Heart left ventricle (tissue), 13 donors: ENCODE data around the gene PTPRN2.

Experiments used
- POLR2A ChIP-seq, 2 donors: fragments of 450-650 bp; IDR thresholded peaks; one replicate each; pipeline ENCODE4 v1.6.1; 2017; ENCODE audit warnings: antibody characterized with exemption in 2 of 2, mild to moderate bottlenecking in 2 of 2, moderate library complexity in 2 of 2
- TF ChIP-seq, protein P1 (sequence below), 12 donors: fragments of 200-600 bp; sonication (generic) in 4 of 12; IDR thresholded peaks; one replicate each; pipeline versions ENCODE4 v1.5.0 to v1.8.0; 2018 to 2022; ENCODE audit warnings: antibody characterized with exemption in 12 of 12, mild to moderate bottlenecking in 5 of 12
- donor health status: ischemic (EF 13 %, LVEDD 7.1; RV severe dilation, severe dysfunction).
- donor health status: DM: no; HTN: yes; CAD: no.
- donor health status: DM: no; HTN: no; CAD: no.
- donor health status: ischemic (EF 25% LVEDD 6.9; RV normal size, moderate dysfunction).
- donor health status: ischemic (EF 25% LVEDD 5.7; RV mildly dilated, moderate dysfunction).
- donor health status: ischemic (EF 35%, LVEDD 5.7; RV mildly dilated, moderate dysfunction).
- donor health status: nonischemic (EF 11% LVEDD 7.7; RV severe dilation, severe dysfunction).
- donor health status: DM: yes; HTN: yes; CAD: no.
- donor health status: PGD.
- donor health status: ischemic (EF 29% LVEDD 5.4; RV normal size, mild dysfunction).
- donor health status: nonischemic (EF 23%, LVEDD 6.1; RV moderate dilation, normal function).

DNA sequence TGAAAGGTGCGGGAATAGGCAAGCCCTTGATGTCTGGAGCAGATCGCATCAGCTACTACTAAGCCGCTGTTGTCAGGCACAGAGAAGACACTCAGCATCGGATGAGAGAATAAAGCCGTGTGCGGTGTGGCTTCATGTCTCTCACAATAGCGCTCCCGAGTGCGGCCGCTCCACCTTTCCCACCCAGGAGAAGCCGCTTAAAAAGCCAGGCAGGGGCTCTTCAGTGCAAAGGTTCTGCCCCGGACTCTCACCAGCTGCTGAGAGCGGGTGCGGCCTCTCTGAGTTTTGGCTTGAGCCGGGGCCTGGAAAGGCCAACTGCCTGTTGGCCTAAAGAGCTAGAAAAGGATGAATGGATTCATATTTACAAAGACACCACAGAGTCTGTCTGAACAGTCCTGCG, 650.2 kb downstream of the PTPRN2 start:
- TF ChIP-seq, protein P1, sequence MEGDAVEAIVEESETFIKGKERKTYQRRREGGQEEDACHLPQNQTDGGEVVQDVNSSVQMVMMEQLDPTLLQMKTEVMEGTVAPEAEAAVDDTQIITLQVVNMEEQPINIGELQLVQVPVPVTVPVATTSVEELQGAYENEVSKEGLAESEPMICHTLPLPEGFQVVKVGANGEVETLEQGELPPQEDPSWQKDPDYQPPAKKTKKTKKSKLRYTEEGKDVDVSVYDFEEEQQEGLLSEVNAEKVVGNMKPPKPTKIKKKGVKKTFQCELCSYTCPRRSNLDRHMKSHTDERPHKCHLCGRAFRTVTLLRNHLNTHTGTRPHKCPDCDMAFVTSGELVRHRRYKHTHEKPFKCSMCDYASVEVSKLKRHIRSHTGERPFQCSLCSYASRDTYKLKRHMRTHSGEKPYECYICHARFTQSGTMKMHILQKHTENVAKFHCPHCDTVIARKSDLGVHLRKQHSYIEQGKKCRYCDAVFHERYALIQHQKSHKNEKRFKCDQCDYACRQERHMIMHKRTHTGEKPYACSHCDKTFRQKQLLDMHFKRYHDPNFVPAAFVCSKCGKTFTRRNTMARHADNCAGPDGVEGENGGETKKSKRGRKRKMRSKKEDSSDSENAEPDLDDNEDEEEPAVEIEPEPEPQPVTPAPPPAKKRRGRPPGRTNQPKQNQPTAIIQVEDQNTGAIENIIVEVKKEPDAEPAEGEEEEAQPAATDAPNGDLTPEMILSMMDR (IDR thresholded peaks at IDR 0.05) = no peak
- TF ChIP-seq POLR2A (IDR thresholded peaks at IDR 0.05) = no peak
